ENCODE results near the gene BMERB1.

GRCh38 chr16:15592324-15592723 lies 157.9 kb downstream of the BMERB1 start:
- no peak for TF ChIP-seq CTCF (IDR thresholded peaks at IDR 0.05)
- TF ChIP-seq POLR2A (IDR thresholded peaks at IDR 0.05) = no peak
- TF ChIP-seq POLR2AphosphoS5 (IDR thresholded peaks at IDR 0.05) = no peak
